Epidermal melanocyte (primary cell): ENCODE data around the gene NR1I2.

Source experiments
- DNase-seq: peaks from one replicate; pipeline ENCODE4 v3.0.0; 2011; ENCODE audit warnings: low spot score; ENCODE audit not compliant: insufficient read length

NR1I2 gene

DNA sequence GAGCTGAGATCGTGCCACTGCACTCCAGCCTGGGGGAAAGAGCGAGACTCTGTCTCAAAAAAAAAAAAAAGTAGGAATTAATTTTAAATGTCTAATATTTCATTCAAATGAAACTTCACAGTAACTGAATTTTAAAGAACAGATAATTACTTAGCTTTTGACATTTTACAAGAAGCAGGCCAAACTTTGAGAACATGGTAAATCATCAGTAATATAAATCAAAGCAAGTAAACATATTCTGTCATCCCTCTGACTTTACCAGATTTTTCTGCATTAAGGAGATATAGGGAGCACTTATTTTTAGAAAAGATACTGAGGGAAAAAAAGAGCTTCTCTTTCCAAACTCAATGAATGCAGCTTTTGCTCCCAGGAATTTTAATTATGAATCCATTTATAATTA is 37.0 kb downstream of the NR1I2 start:
- DNase-seq: no peak

DNA sequence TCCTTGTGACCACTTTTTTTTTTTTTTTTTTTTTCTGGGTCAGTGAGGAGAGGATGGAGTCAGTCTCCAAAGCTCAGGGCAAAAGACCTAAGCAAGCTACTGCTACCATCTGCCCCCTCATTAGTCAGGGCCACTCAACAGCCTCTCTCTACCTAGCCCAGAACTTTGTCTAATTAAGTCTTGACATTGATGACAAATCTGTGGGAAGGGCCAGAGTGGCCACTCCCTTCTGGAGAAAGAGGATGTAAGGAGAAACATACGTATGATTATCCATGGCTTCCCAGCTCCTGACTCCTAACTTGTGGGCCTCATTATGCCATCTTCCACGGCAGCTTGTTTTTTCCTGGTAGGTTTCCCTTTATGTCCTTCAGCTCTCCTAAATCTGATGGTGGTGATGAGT is 37.9 kb downstream of the NR1I2 start:
- DNase-seq: no peak

GRCh38 chr3:119825820-119826219 is 43.9 kb downstream of the NR1I2 start:
- no peak for DNase-seq

DNA sequence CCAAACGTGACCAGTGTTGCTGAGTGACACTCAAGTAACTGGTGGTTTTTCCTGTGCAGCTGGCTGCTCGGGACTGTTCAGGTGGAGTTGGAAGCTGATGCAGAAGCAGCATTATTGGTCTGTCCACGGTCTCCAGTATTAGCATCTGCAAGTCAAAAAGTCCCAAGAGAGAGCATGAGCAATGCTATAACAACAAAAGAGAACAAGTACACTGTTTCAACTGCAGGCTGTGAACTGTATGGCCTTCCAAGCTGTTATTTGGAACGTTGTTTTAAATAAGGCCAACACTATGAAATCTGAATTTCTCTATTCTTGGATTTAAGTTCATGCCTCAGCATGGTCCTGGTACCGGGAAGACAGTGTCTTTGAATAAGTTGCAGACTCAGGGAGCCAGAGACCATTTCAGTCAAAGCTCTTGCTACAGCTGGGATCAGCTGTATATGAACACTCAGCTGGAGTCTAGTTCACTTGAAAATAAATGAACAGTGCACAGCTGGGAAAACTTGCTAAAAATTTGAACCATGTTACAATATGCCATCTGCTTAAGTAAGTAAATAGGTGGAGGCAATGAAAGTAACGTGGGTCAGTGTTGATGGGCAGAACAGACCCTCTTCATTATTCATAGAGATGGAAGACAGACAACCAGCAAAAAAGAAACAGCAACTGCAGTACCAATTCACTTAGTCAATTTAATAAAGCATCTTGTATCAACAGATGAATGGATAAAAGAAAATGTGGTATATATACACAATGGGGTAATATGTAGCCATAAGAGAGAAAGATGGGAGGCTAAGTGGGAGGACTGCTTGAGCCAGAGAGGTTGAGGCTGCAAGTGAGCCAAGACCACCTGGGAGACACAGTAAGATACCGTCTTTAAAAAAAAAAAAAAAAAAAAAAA is 45.1 kb downstream of the NR1I2 start:
- no peak for DNase-seq

GRCh38 chr3:119829420-119829819 is 47.5 kb downstream of the NR1I2 start:
- DNase-seq: no peak

- no peak for DNase-seq
Measured at GRCh38 chr3:119831022-119831421, 49.1 kb downstream of the NR1I2 start.

DNA sequence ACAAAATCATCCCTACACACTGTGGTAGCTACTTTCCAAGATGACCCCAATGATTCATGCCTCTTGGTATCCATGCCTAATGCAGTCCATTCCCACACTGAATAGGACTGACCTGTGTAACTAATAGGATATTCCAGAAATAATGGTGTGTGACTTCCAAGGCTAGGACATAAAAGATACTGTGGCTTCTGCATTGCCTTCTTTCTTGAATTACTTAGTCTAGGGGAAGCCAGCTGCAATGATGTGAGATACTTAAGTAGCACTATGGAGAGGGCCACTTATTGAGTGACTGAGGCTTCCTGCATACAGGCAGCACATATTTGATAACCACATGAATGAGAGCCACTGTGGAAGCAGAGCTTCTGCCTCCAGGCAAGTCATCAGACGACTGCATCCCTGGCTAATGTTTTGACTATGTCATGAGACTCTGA is 50.1 kb downstream of the NR1I2 start:
- DNase-seq: no peak

DNA sequence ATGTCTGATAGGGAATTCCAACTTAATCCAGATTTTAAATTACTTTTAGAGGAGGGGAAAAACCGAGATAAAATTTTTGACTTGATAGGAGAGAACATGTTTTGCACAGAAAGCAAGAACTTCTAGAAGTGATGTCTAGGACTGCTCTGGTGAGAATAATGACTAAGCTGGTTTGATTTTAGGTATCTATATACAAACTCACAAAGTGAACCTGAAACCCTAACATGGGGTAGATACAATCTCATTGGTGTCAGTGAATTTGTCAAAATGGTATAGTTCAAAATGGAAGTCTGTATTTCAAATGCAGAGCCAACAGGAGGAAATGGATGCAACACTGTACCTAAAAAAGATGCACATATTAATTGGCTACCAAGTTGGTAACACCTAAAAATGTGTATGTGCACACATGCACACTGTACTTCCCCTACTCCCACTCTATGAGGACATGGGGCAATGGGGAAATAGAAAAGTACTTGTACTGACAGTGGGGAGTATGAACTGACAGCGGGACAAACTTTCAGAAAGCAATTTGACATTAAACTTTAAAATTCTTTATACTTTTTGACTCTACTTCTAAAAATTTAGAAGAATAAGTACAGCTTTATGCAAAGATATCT is 53.0 kb downstream of the NR1I2 start:
- DNase-seq: no peak

DNA sequence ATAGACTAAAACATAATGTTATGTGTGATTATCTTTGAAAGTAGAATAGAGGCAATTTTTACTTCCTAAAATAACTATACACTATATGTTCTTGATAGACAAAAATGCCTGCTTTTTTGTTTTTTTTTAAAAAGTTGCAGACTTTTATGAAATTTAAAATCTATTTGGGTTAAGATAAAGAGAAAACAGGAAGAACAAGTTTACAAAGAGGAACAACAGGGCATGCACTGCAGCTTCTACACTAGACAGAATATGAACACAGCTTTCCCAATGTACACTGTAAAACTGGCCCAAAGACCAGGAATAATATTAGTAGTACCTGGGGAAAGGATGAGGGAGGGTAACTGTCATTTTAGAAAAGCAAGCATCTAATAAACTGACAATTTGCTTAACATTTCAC is 53.7 kb downstream of the NR1I2 start:
- no peak for DNase-seq

- no peak for DNase-seq
Measured at GRCh38 chr3:119841808-119842471, 60.0 kb downstream of the NR1I2 start.

GRCh38 chr3:119849126-119849525 is 67.2 kb downstream of the NR1I2 start:
- DNase-seq: no peak

DNA sequence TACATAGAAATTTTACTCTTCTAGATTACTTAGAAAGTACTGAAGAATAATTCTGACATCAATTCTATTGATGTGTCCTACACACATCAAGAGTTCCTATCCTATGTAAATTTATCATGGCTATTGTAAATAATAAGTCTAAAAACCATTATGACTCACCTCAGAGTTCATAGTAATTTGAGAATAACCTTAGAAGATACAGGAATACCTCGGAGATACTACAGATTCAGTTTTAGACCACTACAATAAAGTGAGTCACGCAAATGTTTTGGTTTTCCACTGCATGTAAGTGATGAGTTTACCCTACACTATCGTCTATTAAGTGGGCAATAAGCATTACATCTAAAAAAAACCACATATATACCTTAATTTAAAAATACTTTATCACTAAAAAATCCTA is 74.8 kb downstream of the NR1I2 start:
- no peak for DNase-seq

- DNase-seq: no peak
Measured at GRCh38 chr3:119858957-119859356, 77.1 kb downstream of the NR1I2 start.

DNA sequence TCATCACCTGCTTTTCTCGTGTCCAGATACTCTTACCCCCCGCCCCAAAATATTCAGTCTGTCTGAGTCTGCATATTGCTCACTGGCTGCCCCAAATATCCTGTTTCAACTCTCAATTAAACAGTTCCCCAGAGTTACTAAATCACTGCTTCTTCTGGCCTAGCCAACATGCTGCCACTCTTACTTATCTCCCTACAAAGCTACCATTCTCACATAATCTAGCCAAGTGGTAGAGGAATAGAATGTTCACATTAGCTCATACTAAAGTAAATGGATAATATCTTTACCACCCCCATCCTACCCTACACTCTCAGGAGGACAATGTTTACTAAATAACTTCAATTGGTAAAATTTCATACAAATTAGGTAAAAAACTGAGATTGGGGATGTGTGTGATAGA is 77.8 kb downstream of the NR1I2 start:
- no peak for DNase-seq

- no peak for DNase-seq
Measured at GRCh38 chr3:119861681-119862080, 79.8 kb downstream of the NR1I2 start.

DNA sequence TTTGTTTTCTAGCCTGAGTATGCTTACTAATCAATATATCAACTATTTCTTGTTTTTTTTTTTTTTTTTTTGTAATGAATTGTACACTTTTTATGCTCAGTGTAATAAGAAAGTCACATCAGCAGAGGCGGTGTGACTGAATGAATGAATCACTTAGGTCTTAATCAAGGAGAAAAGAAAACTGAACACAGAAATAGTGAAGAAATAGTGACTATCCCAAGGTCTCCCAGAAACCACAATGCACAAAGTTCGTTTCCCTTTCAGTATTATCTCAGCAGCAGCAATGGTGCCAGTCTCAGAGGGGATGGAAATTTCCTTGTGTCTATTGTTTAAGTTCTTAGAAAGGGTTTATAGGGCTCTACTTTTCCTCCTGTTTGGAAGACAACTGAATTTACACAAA is 80.7 kb downstream of the NR1I2 start:
- no peak for DNase-seq

- no peak for DNase-seq
Measured at GRCh38 chr3:119864476-119864875, 82.6 kb downstream of the NR1I2 start.
